GM12874 (cell line): Measurements from ENCODE around the gene PDCD1.

Experiments
- CTCF ChIP-seq: IDR thresholded peaks from 2 replicates; pipeline ENCODE4 v1.5.1; 2011; ENCODE audit warnings: low read depth, mild to moderate bottlenecking, control low read depth, low read length, moderate library complexity; ENCODE audit not compliant: insufficient read depth

PDCD1 gene

DNA sequence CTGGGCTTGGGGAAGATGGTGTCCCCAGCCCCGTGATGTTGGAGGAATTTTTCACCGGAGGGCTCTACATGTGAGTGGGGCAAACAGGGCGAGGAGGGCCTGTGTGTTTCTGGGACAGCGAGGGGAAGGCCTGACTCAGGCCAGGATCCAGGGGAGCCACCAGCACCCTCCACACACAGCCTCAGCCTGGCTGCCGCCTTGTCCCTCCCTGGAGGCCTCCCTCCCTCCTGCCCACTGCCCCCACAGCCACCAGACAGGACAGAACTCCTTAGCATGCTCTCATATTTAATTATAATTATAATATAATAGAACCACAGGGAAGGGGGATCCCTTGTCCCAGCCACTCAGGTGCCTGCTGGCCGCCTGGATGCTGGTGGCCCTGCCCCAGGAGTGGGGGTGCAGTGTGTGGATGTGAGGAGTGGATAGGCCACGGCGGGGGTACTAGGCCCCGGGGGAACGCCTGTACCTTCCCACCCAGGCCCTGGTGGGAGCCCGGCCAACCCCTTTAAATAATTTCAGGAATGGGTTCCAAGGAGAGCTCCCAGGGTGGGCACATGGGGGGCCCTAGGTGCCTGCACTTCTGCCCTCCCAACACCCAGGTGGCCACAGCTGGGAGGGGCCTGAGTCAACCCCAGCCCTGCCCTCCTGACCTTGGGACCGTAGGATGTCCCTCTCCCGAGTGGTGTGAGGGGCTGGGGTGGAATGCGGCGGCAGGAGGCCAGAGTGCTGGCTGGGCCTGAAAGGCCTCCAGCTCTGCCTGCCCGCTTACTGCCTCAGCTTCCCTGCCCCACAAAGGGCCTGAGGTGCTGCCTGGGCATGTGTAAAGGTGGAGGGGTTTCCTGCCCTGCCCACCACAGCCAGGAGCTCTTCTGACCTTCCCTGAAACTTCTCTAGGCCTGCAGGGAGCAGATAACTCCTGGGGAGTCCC lies 8.8 kb downstream of the PDCD1 start:
- TF ChIP-seq CTCF, result no peak

GRCh38 chr2:241848761-241849615 lies 9.7 kb downstream of the PDCD1 start:
- no peak for TF ChIP-seq CTCF

GRCh38 chr2:241846406-241846805 lies 12.3 kb downstream of the PDCD1 start:
- no peak for TF ChIP-seq CTCF

- no peak for TF ChIP-seq CTCF
These were observed 13.7 kb downstream of the PDCD1 start for GRCh38 chr2:241844831-241845578.

DNA sequence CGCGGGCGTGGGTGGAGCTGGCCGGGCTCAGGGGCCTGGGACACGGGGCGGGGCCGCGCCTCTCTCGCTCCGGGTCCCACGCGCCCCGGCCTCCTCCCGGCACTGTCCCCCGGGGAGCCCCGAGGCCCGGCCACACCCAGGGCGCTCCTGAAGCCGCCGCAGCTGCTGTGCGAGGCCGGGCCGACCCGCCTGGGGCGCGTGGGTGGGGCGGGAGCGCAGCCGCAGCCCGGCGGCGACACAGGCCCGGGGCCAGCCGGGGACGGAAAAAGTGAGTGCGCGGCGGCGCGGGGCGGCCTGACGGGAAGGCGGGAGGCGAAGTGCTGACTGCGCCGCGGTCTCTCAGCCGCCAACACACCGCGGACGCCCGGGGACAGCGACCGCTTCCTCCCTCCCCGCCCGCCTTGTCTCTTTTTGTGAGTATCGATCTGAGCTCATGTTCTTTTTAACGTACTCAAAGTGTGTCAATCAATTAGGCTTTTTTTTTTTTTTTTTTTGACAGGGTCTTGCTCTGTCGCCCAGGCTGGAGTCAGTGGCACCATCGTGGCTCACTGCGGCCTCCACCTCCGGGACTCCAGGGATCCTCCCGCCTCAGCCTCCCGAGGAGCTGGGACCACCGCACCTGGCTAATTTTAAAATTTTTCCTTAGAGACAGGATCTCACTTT lies 14.5 kb downstream of the PDCD1 start:
- no peak for TF ChIP-seq CTCF

DNA sequence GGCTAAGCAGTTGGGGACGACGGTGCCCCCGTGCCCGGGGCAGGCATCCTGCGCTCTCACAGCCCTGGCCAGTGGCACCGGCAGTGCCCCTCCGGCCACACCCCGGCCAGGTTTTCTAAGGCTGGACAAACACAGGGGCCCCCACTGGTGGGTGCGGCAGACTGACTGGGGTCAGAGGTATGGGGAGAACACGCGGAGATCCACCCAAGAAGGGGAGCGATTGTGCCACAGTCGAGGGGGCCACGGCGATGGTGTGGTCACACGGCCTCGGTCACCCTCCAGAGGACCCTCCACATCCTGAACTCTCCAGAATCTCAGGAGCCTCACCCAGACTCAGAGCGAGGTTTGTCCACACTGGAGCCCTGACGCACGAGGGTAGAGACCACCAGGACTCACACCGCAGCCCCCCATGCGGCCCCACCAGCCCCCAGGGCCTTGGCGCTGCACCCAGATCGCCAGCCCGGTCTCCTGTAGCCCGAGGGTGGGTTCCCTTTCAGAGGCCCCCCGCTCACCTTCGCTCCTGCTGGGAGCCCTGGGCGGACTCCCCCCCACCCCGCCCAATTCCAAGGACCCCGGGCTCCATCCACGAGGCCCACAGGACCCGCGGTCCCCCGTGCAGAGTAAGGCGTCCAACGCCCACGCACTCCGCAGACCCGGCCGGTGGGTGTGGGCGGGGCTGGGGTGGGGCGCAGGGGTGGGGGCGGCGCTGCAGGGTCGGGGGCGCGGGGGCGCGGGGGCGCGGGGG lies 15.2 kb downstream of the PDCD1 start:
- TF ChIP-seq CTCF, result no peak
